AG04449 (cell line): ENCODE measurements around the gene PRELID1.

Experiments
- CTCF ChIA-PET: fragments of 350-600 bp; formaldehyde crosslinking; extraction: SDS; loops from one replicate; lab custom pipeline; 2021; ENCODE audit warnings: antibody characterized with exemption; lab: Yijun Ruan, JAX
- POLR2A ChIA-PET: fragments of 400-600, 350-600 bp; formaldehyde crosslinking; extraction: SDS; loops from one replicate; lab custom pipeline; 2020; ENCODE audit warnings: antibody characterized with exemption, inconsistent platforms; lab: Yijun Ruan, JAX
- DNase-seq: peaks from one replicate; pipeline ENCODE4 v3.0.0-alpha.2; 2010; ENCODE audit warnings: low read depth, low spot score
- H3K4me3 ChIP-seq: 2 replicates; pipeline ENCODE4 v1.5.1; 2011; ENCODE audit warnings: low read depth, mild to moderate bottlenecking, control low read depth, low read length
- CTCF ChIP-seq: IDR thresholded peaks from one replicate; pipeline ENCODE4 v1.5.1; 2011; ENCODE audit warnings: mild to moderate bottlenecking, moderate library complexity, low read length, control low read depth, inconsistent platforms; ENCODE audit not compliant: insufficient read depth; ENCODE audit errors: missing control alignments

Gene PRELID1

GRCh38 chr5:177314376-177315342 is 11.1 kb downstream of the PRELID1 start:
- TF ChIP-seq CTCF, result no peak
- DNase-seq, result no peak
- no peak overlapping the region for H3K4me3 ChIP-seq
- CTCF ChIA-PET, result interaction anchor here (1.1 to 17.1 kb wide), 6 partner anchors 11 to 202 kb away, joined by 3 to 261 read pairs (median 28); partner anchors contain the start of gene PRR7
- POLR2A ChIA-PET, result no interaction called here

GRCh38 chr5:177315411-177315810 is 11.8 kb downstream of the PRELID1 start:
- no peak overlapping the region for H3K4me3 ChIP-seq
- no peak for TF ChIP-seq CTCF
- POLR2A ChIA-PET, result no interaction called here
- CTCF ChIA-PET, result interaction anchor here (1.1 to 17.1 kb wide), 7 partner anchors 8 to 203 kb away, joined by 3 to 261 read pairs (median 42); partner anchors contain the start of gene PRR7
- DNase-seq, result no peak

GRCh38 chr5:177316005-177316404 is 12.4 kb downstream of the PRELID1 start:
- no peak for TF ChIP-seq CTCF
- CTCF ChIA-PET, result interaction anchor here (1.1 to 17.1 kb wide), 7 partner anchors 9 to 203 kb away, joined by 3 to 261 read pairs (median 42); partner anchors contain the start of gene PRR7
- POLR2A ChIA-PET, result no interaction called here
- H3K4me3 ChIP-seq, result no peak overlapping the region
- no peak for DNase-seq

GRCh38 chr5:177317959-177318377 is 14.4 kb downstream of the PRELID1 start:
- CTCF ChIA-PET, result interaction anchor here (0.7 to 17.1 kb wide), 27 partner anchors 8 to 204 kb away, joined by 3 to 261 read pairs (median 7); partner anchors contain the start of genes GRK6, LMAN2, PDLIM7 and PFN3
- POLR2A ChIA-PET, result no interaction called here
- peak; percentile 38 for DNase-seq
- TF ChIP-seq CTCF, result peak; percentile 78
- no peak overlapping the region for H3K4me3 ChIP-seq

DNA sequence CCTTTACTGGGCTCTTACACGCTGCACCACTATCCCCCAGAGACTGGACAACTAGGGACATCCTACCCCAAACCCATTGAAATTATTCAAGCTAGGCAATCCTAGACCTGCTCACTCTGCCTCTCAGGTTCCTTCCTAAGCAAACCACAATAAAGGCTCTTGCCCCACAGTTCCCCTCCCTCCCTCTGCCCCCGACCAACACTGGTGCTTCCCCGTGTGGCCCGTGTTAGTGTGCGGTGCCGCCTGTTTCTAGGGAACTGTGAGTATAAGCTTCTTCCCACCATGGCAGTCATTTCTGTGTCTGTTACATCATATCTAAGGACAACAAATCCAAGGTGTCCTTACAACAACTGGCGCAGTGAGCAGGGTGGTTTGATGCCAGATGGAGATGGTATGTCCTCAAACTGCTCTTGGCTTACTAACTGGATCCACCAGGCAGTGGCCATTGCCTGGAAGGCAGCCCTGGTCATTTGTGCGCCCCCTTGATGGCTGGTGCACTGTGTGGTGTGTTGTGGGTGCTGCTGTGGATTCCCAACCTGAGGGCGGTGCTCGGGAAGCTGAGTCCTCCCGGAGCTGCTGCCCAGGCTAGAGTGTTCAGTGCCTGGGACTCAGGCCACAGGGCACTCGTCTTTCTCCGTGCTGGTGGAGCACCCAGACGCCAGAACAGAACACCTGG is 16.5 kb downstream of the PRELID1 start:
- H3K4me3 ChIP-seq, result no peak overlapping the region
- TF ChIP-seq CTCF, result no peak
- DNase-seq, result no peak
- ChIA-PET POLR2A (interaction anchor here (0.6 kb wide), 1 partner anchor 32 kb away, joined by 3 read pairs; the partner anchor contains the start of gene LMAN2), CTCF (interaction anchor here (0.6 to 17.1 kb wide), 12 partner anchors 6 to 248 kb away, joined by 3 to 261 read pairs (median 20); partner anchors contain the start of genes PFN3 and PRR7)
